HL-60 (cell line): ENCODE data around the gene SLC22A23.

Experiments
- CTCF ChIP-seq: IDR thresholded peaks from one replicate; pipeline ENCODE4 v1.5.1; 2011; ENCODE audit warnings: low read length, control low read depth, inconsistent platforms; ENCODE audit not compliant: insufficient read depth
- POLR2AphosphoS5 ChIP-seq: IDR thresholded peaks from 2 replicates; pipeline ENCODE4 v1.6.1; 2012; ENCODE audit warnings: low read depth
- REST ChIP-seq: IDR thresholded peaks from 2 replicates; pipeline ENCODE4 v1.6.1; 2012; ENCODE audit warnings: low read depth; ENCODE audit not compliant: insufficient replicate concordance
- SPI1 ChIP-seq: IDR thresholded peaks from 2 replicates; pipeline ENCODE4 v1.6.1; 2012; ENCODE audit warnings: low read depth, mild to moderate bottlenecking, borderline replicate concordance

GRCh38 chr6:3297909-3298308 is 158.9 kb downstream of the SLC22A23 start:
- no peak for TF ChIP-seq CTCF
- TF ChIP-seq SPI1 = no peak
- no peak for TF ChIP-seq REST
- TF ChIP-seq POLR2AphosphoS5 = no peak
